Ishikawa (cell line): ENCODE data around the gene RIMBP2.

ENCODE experiments used
- CEBPB ChIP-seq: IDR thresholded peaks from 2 replicates; pipeline ENCODE4 v1.6.1; 2012
- EGR1 ChIP-seq: IDR thresholded peaks from 2 replicates; pipeline ENCODE4 v1.6.1; 2012
- EP300 ChIP-seq: IDR thresholded peaks from 2 replicates; pipeline ENCODE4 v1.6.1; 2012; ENCODE audit warnings: borderline replicate concordance
- FOXM1 ChIP-seq: IDR thresholded peaks from 2 replicates; pipeline ENCODE4 v1.6.1; 2012; ENCODE audit warnings: low read depth, borderline replicate concordance
- NFIC ChIP-seq: IDR thresholded peaks from 2 replicates; pipeline ENCODE4 v1.6.1; 2012
- RAD21 ChIP-seq: IDR thresholded peaks from 2 replicates; pipeline ENCODE4 v1.6.1; 2012; ENCODE audit warnings: low read depth
- TAF1 ChIP-seq: IDR thresholded peaks from 2 replicates; pipeline ENCODE4 v1.6.1; 2012; ENCODE audit warnings: low read depth, mild to moderate bottlenecking
- TCF12 ChIP-seq: IDR thresholded peaks from 2 replicates; pipeline ENCODE4 v1.6.1; 2012; ENCODE audit warnings: low read depth
- TEAD4 ChIP-seq: IDR thresholded peaks from 2 replicates; pipeline ENCODE4 v1.6.1; 2012
- YY1 ChIP-seq: IDR thresholded peaks from 2 replicates; pipeline ENCODE4 v1.6.1; 2012; ENCODE audit warnings: low read depth
- TF ChIP-seq, protein P1 (sequence below): IDR thresholded peaks from 2 replicates; pipeline ENCODE4 v1.6.1; 2012; ENCODE audit warnings: low read depth, mild to moderate bottlenecking
- TF ChIP-seq, protein P2 (sequence below): IDR thresholded peaks from 2 replicates; pipeline ENCODE4 v1.6.1; 2012

GRCh38 chr12:130555221-130555620 is 160.9 kb downstream of the RIMBP2 start:
- no peak for TF ChIP-seq YY1
- no peak for TF ChIP-seq RAD21
- TF ChIP-seq TCF12: no peak
- no peak for TF ChIP-seq CEBPB
- no peak for TF ChIP-seq TEAD4
- no peak for TF ChIP-seq FOXM1
- TF ChIP-seq, protein P1, sequence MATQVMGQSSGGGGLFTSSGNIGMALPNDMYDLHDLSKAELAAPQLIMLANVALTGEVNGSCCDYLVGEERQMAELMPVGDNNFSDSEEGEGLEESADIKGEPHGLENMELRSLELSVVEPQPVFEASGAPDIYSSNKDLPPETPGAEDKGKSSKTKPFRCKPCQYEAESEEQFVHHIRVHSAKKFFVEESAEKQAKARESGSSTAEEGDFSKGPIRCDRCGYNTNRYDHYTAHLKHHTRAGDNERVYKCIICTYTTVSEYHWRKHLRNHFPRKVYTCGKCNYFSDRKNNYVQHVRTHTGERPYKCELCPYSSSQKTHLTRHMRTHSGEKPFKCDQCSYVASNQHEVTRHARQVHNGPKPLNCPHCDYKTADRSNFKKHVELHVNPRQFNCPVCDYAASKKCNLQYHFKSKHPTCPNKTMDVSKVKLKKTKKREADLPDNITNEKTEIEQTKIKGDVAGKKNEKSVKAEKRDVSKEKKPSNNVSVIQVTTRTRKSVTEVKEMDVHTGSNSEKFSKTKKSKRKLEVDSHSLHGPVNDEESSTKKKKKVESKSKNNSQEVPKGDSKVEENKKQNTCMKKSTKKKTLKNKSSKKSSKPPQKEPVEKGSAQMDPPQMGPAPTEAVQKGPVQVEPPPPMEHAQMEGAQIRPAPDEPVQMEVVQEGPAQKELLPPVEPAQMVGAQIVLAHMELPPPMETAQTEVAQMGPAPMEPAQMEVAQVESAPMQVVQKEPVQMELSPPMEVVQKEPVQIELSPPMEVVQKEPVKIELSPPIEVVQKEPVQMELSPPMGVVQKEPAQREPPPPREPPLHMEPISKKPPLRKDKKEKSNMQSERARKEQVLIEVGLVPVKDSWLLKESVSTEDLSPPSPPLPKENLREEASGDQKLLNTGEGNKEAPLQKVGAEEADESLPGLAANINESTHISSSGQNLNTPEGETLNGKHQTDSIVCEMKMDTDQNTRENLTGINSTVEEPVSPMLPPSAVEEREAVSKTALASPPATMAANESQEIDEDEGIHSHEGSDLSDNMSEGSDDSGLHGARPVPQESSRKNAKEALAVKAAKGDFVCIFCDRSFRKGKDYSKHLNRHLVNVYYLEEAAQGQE: no peak
- no peak for TF ChIP-seq TAF1
- TF ChIP-seq NFIC: no peak
- TF ChIP-seq EGR1: no peak
- TF ChIP-seq, protein P2, sequence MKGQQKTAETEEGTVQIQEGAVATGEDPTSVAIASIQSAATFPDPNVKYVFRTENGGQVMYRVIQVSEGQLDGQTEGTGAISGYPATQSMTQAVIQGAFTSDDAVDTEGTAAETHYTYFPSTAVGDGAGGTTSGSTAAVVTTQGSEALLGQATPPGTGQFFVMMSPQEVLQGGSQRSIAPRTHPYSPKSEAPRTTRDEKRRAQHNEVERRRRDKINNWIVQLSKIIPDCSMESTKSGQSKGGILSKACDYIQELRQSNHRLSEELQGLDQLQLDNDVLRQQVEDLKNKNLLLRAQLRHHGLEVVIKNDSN: no peak
- no peak for TF ChIP-seq EP300
